Testis (tissue), 3 donors: ENCODE data around the gene LPAR2. TPM values are rescaled to one million over a fixed set of nuclear protein-coding genes. Genes with fewer than 3 reads are reported as not detected.

Experiments used
- DNase-seq: peaks from one replicate; pipeline ENCODE4 v3.0.0-alpha.2; 2019
- H3K27ac ChIP-seq, 2 donors: fragments of 200-600 bp; sonication (generic); one replicate each; pipeline ENCODE4 v1.5.1; 2019
- H3K27me3 ChIP-seq: fragments of 200-600 bp; sonication (generic); one replicate; pipeline ENCODE4 v1.5.1; 2019
- H3K36me3 ChIP-seq: fragments of 200-600 bp; sonication (generic); one replicate; pipeline ENCODE4 v1.5.1; 2017; ENCODE audit warnings: low read depth; ENCODE audit errors: missing control alignments
- H3K4me1 ChIP-seq: fragments of 200-600 bp; sonication (generic); one replicate; pipeline ENCODE4 v1.5.1; 2019
- H3K4me3 ChIP-seq, 2 donors: fragments of 200-600 bp; sonication (generic); one replicate each; pipeline ENCODE4 v1.5.1; 2017 to 2019
- H3K9me3 ChIP-seq: fragments of 200-600 bp; sonication (generic); one replicate; pipeline ENCODE4 v1.5.1; 2017
- POLR2A ChIP-seq: fragments of 450-650 bp; IDR thresholded peaks from one replicate; pipeline ENCODE4 v1.6.1; 2017; ENCODE audit warnings: antibody characterized with exemption, mild to moderate bottlenecking, moderate library complexity
- WGBS, 2 donors: methylation state at CpG; one replicate each; pipeline ENCODE4 v1.1.5; 2018; 5-methylcytosine and 5-hydroxymethylcytosine counted together
- intact Hi-C: fragments of 100-400 bp; cut with DNase I; formaldehyde crosslinking; loops from one replicate; pipeline ENCODE4 v1.15.1; 2023; ENCODE audit warnings: low total_unique reads
- polyA plus RNA-seq: library from polyadenylated mRNA; stranded (reverse); fragments of 350-450 nt; fragmentation: Illumina TruSeq; extraction: RNeasy Lipid Tissue Mini Kit (QIAGEN cat#74804); gene quantifications from one replicate; pipeline ENCODE4 v1.2.3, GENCODE V29; 2014; ENCODE audit warnings: low read depth, low replicate concordance; ENCODE audit not compliant: insufficient read depth
- total RNA-seq, 2 donors: library from RNA; depleted of rRNA; stranded (reverse); fragments of >200 nt; gene quantifications; one replicate each; pipeline ENCODE4 v1.2.3, GENCODE V29; 2016
- TF ChIP-seq, protein P1 (sequence below), 3 experiments: fragments of 450-650 bp in 2 of 3; fragments of 200-600 bp in 1 of 3; sonication (generic) in 1 of 3; IDR thresholded peaks; one replicate each; pipeline ENCODE4 v1.5.1; 2016 to 2019; ENCODE audit warnings: antibody characterized with exemption in 3 of 3, mild to moderate bottlenecking in 2 of 3, moderate library complexity in 1 of 3

Gene LPAR2
- total and polyA plus RNA-seq, 3 donors from 2014 or later = 73.9 to 224 (median 181) TPM

DNA sequence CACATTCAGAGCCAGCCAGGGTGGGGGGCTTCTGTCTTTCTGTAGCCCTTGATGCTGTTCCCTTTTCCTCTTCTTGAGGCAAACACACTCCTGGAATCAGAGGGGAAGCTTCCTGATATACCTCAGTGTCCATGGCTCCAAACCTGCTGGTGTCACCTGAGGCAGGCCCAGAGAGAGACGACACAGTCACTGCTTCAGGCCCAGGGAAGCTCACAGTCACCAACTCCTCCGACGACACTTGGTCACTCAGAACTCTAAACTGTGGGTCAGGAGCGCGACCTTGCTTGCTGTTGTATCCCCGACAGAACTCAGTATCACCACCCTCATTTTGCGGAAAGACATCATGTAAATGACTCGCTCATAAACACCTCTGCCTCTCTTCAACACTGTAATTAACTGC lies 34.3 kb upstream of the LPAR2 start:
- TF ChIP-seq, protein P1, sequence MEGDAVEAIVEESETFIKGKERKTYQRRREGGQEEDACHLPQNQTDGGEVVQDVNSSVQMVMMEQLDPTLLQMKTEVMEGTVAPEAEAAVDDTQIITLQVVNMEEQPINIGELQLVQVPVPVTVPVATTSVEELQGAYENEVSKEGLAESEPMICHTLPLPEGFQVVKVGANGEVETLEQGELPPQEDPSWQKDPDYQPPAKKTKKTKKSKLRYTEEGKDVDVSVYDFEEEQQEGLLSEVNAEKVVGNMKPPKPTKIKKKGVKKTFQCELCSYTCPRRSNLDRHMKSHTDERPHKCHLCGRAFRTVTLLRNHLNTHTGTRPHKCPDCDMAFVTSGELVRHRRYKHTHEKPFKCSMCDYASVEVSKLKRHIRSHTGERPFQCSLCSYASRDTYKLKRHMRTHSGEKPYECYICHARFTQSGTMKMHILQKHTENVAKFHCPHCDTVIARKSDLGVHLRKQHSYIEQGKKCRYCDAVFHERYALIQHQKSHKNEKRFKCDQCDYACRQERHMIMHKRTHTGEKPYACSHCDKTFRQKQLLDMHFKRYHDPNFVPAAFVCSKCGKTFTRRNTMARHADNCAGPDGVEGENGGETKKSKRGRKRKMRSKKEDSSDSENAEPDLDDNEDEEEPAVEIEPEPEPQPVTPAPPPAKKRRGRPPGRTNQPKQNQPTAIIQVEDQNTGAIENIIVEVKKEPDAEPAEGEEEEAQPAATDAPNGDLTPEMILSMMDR (IDR thresholded peaks at IDR 0.05) = no peak
- no peak for TF ChIP-seq POLR2A
- intact Hi-C loops = no loop called here
- Histone ChIP-seq H3K27me3 (no peaks in the 10 kb centered on the region), H3K4me3 (no peak overlapping the region), H3K27ac (no peak overlapping the region), H3K4me1 (peaks cover 10% of the 10 kb centered on the region), H3K9me3 (no peaks in the 10 kb centered on the region), H3K36me3 (no peaks in the 10 kb centered on the region)
- DNase-seq = no peak
- WGBS, 2 donors = 66 to 67% methylated on average over 8 of the region's 8 CpGs

DNA sequence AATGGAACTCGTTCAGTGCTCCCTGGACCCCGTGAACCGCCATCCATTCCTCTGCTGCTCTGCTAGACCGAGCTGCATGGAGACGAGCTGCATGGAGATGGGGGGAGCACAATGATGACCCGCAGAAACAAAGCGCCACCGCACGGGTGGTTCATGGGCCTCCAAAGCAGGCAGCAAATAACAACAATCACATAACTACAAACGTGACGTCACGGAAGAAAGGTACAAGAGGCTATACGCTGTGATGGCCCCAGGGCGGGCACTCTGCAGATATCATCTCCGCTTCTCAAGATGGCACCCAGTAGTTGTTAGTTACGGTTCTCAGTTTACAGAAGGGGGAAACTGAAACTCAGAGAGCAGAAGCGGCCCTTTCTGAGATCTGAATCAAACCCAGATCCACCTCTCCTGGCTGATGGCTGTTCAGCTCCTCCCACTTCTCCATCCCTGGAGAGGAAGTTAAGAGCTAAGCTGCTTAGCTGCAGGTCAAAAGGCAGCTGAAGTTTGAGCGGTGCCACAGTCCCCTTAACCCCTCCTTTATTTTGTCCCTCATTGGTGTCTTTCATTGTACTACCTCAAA lies 33.7 kb upstream of the LPAR2 start:
- H3K27ac ChIP-seq = no peak overlapping the region
- no peaks in the 10 kb centered on the region for H3K9me3 ChIP-seq
- H3K27me3 ChIP-seq = no peaks in the 10 kb centered on the region
- H3K4me3 ChIP-seq = no peak overlapping the region
- TF ChIP-seq, protein P1 (IDR thresholded peaks at IDR 0.05) = no peak
- no peak for TF ChIP-seq POLR2A
- WGBS, 2 donors = 71 to 82% methylated on average over 18 of the region's 18 CpGs
- no peak for DNase-seq
- H3K4me1 ChIP-seq = peaks cover 10% of the 10 kb centered on the region
- H3K36me3 ChIP-seq = no peaks in the 10 kb centered on the region
- intact Hi-C loops = no loop called here

DNA sequence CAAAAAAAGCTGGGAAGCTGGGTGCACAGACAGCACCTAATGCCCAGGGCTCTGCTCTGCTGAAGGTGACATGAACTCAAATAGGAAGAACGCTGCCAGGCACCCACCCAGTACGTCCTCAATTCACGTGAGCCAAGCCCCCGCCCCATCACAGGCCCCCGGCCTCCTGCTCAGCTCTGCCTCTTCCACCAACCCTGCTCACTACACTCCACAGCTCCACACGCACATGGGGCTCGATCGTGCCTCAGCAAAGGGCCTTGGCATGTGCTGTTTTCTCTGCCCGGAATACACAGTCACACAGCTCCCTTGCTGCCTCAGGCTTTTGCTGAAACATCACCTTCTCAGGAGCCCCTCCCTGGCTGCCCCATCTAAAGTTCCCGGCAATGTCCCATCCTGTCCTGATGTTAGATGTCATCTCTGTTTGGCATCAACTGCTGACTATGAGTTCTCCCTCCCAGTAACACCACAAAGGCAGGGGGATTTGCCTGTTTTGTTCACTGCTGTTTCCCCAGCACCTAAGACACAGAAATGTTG lies 33.2 kb upstream of the LPAR2 start:
- Histone ChIP-seq H3K27me3 (no peaks in the 10 kb centered on the region), H3K4me1 (peaks cover 10% of the 10 kb centered on the region), H3K9me3 (no peaks in the 10 kb centered on the region), H3K4me3 (no peak overlapping the region), H3K36me3 (no peaks in the 10 kb centered on the region), H3K27ac (no peak overlapping the region)
- intact Hi-C loops = no loop called here
- no peak for DNase-seq
- TF ChIP-seq POLR2A = no peak
- TF ChIP-seq, protein P1 (IDR thresholded peaks at IDR 0.05) = no peak
- 86 to 87% methylated on average over 10 of the region's 10 CpGs for WGBS, 2 donors

DNA sequence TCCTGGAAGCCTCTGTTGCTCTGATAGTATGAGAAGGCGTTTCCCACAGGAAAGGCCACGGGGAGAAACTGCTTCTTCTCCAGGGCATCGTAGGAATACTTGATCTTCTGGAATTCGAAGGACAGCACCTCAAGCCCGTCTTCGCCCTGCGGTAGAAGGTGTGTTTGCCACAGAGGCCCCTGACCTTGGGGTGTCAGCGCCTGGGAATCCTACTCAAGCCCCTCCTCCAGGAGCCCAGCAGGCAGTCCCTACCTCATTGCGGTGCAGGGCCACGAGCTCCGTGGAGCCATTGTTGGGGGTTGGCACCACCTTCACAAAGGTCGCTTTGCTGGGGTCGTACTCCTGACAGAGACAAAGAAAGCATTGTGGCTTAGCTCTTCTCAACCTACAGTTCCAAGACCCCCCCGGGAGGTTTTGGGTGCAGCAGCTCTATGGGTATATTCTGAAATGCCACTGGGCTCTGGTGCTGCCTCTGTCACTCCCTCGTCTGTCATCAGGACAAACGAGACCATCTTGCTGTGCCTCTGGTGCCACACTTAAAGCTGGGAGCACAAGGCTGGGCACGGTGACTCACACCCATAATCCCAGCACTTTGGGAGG lies 31.7 kb upstream of the LPAR2 start:
- Histone ChIP-seq H3K27me3 (no peaks in the 10 kb centered on the region), H3K4me3 (no peak overlapping the region), H3K4me1 (peaks cover 10% of the 10 kb centered on the region), H3K9me3 (no peaks in the 10 kb centered on the region), H3K36me3 (no peaks in the 10 kb centered on the region), H3K27ac (no peak overlapping the region)
- no peak for DNase-seq
- 83 to 90% methylated on average over 13 to 16 of the region's 17 CpGs for WGBS, 2 donors
- intact Hi-C loops = no loop called here
- TF ChIP-seq, protein P1 (IDR thresholded peaks at IDR 0.05) = no peak
- TF ChIP-seq POLR2A = no peak

DNA sequence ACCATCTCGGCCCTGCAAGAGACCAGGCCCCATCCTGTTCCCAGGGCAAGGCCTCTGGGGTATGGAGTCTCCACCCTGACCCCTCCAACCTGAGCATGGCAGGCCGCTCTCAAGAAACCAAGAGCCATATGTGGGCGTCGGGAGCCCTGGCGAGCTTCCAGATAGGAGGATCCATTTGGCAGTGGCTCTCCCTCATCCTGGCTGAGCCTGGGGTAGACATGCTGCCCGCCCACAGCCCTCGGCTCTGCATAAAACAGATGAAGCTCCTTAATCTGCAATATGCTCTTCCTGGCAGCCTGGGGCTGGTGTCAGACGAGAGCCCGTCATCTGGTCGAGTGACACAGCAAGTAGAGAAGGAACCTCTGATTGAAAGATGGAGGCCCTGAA lies 29.4 kb upstream of the LPAR2 start:
- H3K27me3 ChIP-seq = no peaks in the 10 kb centered on the region
- H3K36me3 ChIP-seq = no peaks in the 10 kb centered on the region
- WGBS, 2 donors = 70 to 73% methylated on average over 4 to 10 of the region's 10 CpGs
- H3K4me1 ChIP-seq = peaks cover 5% of the 10 kb centered on the region
- no peak overlapping the region for H3K27ac ChIP-seq
- H3K9me3 ChIP-seq = no peaks in the 10 kb centered on the region
- intact Hi-C loops = no loop called here
- H3K4me3 ChIP-seq = no peak overlapping the region
- no peak for DNase-seq
- TF ChIP-seq POLR2A = no peak
- TF ChIP-seq, protein P1 (IDR thresholded peaks at IDR 0.05) = no peak
